SK-N-SH (cell line): ENCODE data around the gene RPS15A.
"Not testable (repeated sequence)": the region's sequence is repeated elsewhere in the genome, so short reads cannot be mapped to it uniquely, and the experiment has no call there.

Experiments used
- CHD2 ChIP-seq: fragments of 150-350 bp; IDR thresholded peaks from 2 replicates; pipeline ENCODE4 v1.6.1; 2018; ENCODE audit warnings: low read length; ENCODE audit not compliant: partially characterized antibody
- EP300 ChIP-seq, 2 experiments: IDR thresholded peaks; 2 replicates each; pipeline versions ENCODE4 v1.4.0 to v1.6.1; 2012; ENCODE audit warnings: borderline replicate concordance in 1 of 2, low read depth in 1 of 2, low read length in 1 of 2
- GABPA ChIP-seq: IDR thresholded peaks from 2 replicates; pipeline ENCODE4 v1.4.0; 2012; ENCODE audit warnings: low read depth, mild to moderate bottlenecking
- NFIC ChIP-seq: IDR thresholded peaks from 2 replicates; pipeline ENCODE4 v1.4.0; 2012; ENCODE audit warnings: borderline replicate concordance
- POLR2AphosphoS5 ChIP-seq: IDR thresholded peaks from 2 replicates; pipeline ENCODE4 v1.6.1; 2012; ENCODE audit warnings: low read depth, low read length
- TF ChIP-seq, protein P1 (sequence below): fragments of 200-600 bp; sonication (generic); IDR thresholded peaks from 2 replicates; pipeline ENCODE4 v1.6.1; 2017; ENCODE audit warnings: antibody characterized with exemption, mild to moderate bottlenecking, moderate library complexity
- TF ChIP-seq, protein P2 (sequence below): IDR thresholded peaks from 2 replicates; pipeline ENCODE4 v1.4.0; 2012; ENCODE audit warnings: low read depth
- TF ChIP-seq, protein P3 (sequence below): fragments of 150-350 bp; IDR thresholded peaks from 2 replicates; pipeline ENCODE4 v1.6.1; 2017; ENCODE audit warnings: antibody characterized with exemption, low read length, low read depth, borderline replicate concordance
- TF ChIP-seq, protein P4 (sequence below): fragments of 150-350 bp; IDR thresholded peaks from 2 replicates; pipeline ENCODE4 v1.6.1; 2016; ENCODE audit warnings: mild to moderate bottlenecking, low read depth, low read length

DNA sequence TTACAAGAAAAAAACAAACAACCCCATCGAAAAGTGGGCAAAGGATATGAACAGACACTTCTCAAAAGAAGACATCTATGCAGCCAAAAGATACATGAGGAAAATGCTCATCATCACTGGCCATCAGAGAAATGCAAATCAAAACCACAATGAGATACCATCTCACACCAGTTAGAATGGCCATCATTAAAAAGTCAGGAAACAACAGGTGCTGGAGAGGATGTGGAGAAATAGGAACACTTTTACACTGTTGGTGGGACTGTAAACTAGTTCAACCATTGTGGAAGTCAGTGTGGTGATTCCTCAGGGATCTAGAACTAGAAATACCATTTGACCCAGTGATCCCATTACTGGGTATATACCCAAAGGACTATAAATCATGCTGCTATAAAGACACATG is 12.5 kb downstream of the RPS15A start:
- not testable (repeated sequence) for TF ChIP-seq CHD2; GABPA; EP300 (IDR thresholded peaks at IDR 0.05; ENCODE audit: borderline replicate concordance in 1 of 2, low read depth in 1 of 2, low read length in 1 of 2); NFIC; POLR2AphosphoS5
- TF ChIP-seq, protein P1, sequence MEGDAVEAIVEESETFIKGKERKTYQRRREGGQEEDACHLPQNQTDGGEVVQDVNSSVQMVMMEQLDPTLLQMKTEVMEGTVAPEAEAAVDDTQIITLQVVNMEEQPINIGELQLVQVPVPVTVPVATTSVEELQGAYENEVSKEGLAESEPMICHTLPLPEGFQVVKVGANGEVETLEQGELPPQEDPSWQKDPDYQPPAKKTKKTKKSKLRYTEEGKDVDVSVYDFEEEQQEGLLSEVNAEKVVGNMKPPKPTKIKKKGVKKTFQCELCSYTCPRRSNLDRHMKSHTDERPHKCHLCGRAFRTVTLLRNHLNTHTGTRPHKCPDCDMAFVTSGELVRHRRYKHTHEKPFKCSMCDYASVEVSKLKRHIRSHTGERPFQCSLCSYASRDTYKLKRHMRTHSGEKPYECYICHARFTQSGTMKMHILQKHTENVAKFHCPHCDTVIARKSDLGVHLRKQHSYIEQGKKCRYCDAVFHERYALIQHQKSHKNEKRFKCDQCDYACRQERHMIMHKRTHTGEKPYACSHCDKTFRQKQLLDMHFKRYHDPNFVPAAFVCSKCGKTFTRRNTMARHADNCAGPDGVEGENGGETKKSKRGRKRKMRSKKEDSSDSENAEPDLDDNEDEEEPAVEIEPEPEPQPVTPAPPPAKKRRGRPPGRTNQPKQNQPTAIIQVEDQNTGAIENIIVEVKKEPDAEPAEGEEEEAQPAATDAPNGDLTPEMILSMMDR = not testable (repeated sequence)
- TF ChIP-seq, protein P2, sequence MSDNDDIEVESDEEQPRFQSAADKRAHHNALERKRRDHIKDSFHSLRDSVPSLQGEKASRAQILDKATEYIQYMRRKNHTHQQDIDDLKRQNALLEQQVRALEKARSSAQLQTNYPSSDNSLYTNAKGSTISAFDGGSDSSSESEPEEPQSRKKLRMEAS = not testable (repeated sequence)
- TF ChIP-seq, protein P3, sequence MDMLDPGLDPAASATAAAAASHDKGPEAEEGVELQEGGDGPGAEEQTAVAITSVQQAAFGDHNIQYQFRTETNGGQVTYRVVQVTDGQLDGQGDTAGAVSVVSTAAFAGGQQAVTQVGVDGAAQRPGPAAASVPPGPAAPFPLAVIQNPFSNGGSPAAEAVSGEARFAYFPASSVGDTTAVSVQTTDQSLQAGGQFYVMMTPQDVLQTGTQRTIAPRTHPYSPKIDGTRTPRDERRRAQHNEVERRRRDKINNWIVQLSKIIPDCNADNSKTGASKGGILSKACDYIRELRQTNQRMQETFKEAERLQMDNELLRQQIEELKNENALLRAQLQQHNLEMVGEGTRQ = not testable (repeated sequence)
- TF ChIP-seq, protein P4, sequence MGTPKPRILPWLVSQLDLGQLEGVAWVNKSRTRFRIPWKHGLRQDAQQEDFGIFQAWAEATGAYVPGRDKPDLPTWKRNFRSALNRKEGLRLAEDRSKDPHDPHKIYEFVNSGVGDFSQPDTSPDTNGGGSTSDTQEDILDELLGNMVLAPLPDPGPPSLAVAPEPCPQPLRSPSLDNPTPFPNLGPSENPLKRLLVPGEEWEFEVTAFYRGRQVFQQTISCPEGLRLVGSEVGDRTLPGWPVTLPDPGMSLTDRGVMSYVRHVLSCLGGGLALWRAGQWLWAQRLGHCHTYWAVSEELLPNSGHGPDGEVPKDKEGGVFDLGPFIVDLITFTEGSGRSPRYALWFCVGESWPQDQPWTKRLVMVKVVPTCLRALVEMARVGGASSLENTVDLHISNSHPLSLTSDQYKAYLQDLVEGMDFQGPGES = not testable (repeated sequence)
